RWPE2 (cell line): ENCODE measurements around the gene RERE.

Experiments
- ATAC-seq: fragments of 200-7000 bp; cut with Tn5 transposase; 3 replicates; pipeline ENCODE4 v1.9.1; 2021; ENCODE audit warnings: low read depth
- DNase-seq: peaks from one replicate; pipeline ENCODE4 v3.0.0-alpha.2; 2020; ENCODE audit warnings: low spot score
- H3K27ac ChIP-seq: fragments of 450-650 bp; 2 replicates; pipeline ENCODE4 v1.5.1; 2017; ENCODE audit warnings: mild to moderate bottlenecking; ENCODE audit not compliant: poor library complexity, severe bottlenecking
- H3K27me3 ChIP-seq: fragments of 250-450 bp; sonication (Bioruptor Pico); 2 replicates; pipeline ENCODE4 v1.5.1; 2021; ENCODE audit warnings: mild to moderate bottlenecking, moderate library complexity; ENCODE audit not compliant: insufficient read depth, poor library complexity, severe bottlenecking
- H3K36me3 ChIP-seq: fragments of 250-450 bp; sonication (Bioruptor Pico); 2 replicates; pipeline ENCODE4 v1.5.1; 2020; ENCODE audit warnings: low read depth, mild to moderate bottlenecking, moderate library complexity
- H3K4me1 ChIP-seq: fragments of 250-450 bp; sonication (Bioruptor Pico); 2 replicates; pipeline ENCODE4 v1.5.1; 2021; ENCODE audit warnings: mild to moderate bottlenecking, moderate library complexity; ENCODE audit not compliant: insufficient read depth, poor library complexity, severe bottlenecking
- H3K4me3 ChIP-seq: fragments of 250-450 bp; sonication (Bioruptor Pico); 2 replicates; pipeline ENCODE4 v1.5.1; 2021; ENCODE audit warnings: mild to moderate bottlenecking, moderate library complexity; ENCODE audit not compliant: severe bottlenecking
- H3K9me3 ChIP-seq: fragments of 250-450 bp; sonication (Bioruptor Pico); 2 replicates; pipeline ENCODE4 v1.5.1; 2021; ENCODE audit warnings: mild to moderate bottlenecking, moderate library complexity; ENCODE audit not compliant: severe bottlenecking
- TF ChIP-seq, protein P1 (sequence below): fragments of 450-650 bp; IDR thresholded peaks from one replicate; pipeline ENCODE4 v1.5.1; 2017; ENCODE audit warnings: mild to moderate bottlenecking, moderate library complexity; ENCODE audit not compliant: poor library complexity, severe bottlenecking

RERE gene

DNA sequence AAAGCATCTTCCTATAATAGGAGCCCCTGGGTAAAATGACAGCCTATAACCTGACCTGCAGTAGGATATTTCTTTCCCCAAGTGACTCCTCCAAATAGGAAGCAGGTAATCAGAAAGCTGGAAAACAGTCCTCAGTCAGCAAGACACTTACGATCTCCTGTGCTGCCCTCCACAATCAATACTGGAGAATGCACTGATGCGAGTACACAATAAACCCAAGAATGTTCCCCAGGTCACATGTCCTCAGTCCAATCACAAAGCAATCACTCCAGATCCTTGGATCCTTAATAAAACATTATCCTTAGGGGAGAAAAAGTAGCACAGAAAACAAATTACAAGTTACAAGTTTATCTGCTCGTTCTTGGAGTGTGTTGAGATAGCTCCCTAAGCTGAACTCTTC, 266.4 kb downstream of the RERE start:
- Histone ChIP-seq H3K27me3 (no peaks in the 10 kb centered on the region), H3K9me3 (no peaks in the 10 kb centered on the region), H3K36me3 (no peaks in the 10 kb centered on the region), H3K4me3 (no peak overlapping the region), H3K27ac (no peak overlapping the region), H3K4me1 (peaks cover 9% of the 10 kb centered on the region)
- TF ChIP-seq, protein P1, sequence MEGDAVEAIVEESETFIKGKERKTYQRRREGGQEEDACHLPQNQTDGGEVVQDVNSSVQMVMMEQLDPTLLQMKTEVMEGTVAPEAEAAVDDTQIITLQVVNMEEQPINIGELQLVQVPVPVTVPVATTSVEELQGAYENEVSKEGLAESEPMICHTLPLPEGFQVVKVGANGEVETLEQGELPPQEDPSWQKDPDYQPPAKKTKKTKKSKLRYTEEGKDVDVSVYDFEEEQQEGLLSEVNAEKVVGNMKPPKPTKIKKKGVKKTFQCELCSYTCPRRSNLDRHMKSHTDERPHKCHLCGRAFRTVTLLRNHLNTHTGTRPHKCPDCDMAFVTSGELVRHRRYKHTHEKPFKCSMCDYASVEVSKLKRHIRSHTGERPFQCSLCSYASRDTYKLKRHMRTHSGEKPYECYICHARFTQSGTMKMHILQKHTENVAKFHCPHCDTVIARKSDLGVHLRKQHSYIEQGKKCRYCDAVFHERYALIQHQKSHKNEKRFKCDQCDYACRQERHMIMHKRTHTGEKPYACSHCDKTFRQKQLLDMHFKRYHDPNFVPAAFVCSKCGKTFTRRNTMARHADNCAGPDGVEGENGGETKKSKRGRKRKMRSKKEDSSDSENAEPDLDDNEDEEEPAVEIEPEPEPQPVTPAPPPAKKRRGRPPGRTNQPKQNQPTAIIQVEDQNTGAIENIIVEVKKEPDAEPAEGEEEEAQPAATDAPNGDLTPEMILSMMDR, result no peak
- ATAC-seq (no peak), DNase-seq (no peak)

DNA sequence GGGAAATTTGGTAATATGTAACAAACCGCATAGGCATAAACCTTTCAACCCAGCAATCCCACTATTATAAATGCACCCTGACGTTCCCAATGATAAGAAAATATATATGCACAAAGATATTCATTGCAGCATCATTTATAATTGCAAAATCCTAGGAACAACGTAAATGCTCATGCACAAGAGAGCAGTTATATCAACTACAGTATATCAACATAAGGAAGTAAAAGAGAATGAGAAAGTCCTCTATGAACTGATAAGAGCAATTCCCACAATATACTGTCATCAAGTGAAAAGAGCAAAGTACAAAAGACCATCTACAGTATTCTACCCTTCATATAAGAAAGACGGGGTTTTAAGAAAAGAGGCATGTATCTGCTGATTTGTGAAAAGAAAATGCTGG, 269.6 kb downstream of the RERE start:
- no peak overlapping the region for H3K4me3 ChIP-seq
- ATAC-seq (no peak), DNase-seq (no peak)
- no peak overlapping the region for H3K27ac ChIP-seq
- no peaks in the 10 kb centered on the region for H3K27me3 ChIP-seq
- H3K36me3 ChIP-seq, result peaks cover 3% of the 10 kb centered on the region; the same call in 1 of the 2 replicates
- peaks cover 15% of the 10 kb centered on the region for H3K4me1 ChIP-seq
- TF ChIP-seq, protein P1, result no peak
- H3K9me3 ChIP-seq, result no peaks in the 10 kb centered on the region

DNA sequence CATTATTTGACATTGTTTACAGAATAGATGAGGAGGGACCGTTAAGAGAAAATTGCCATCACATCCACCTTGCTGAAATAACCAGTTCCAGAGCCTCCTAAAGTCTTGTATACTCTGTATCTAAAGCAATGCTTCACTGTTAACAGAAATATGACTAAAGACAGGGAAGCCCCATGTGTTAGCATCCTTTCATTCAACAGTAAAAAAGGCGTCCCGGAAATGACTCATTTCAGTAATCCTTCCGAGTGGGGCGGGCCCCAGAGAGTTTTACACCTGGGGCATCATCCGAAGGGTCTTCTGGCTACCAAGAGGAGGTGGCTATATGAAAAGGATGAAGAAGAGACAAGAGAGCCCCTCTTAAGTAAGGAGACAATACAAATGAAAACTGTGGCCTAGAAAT, 272.4 kb downstream of the RERE start:
- Histone ChIP-seq H3K4me1 (peaks cover 36% of the 10 kb centered on the region), H3K27ac (peak overlapping the region; percentile 28), H3K9me3 (no peaks in the 10 kb centered on the region), H3K36me3 (peaks cover 3% of the 10 kb centered on the region), H3K4me3 (no peak overlapping the region), H3K27me3 (no peaks in the 10 kb centered on the region)
- ATAC-seq (peak; percentile 35; the same call in 1 of the 3 replicates), DNase-seq (no peak)
- TF ChIP-seq, protein P1, result no peak

DNA sequence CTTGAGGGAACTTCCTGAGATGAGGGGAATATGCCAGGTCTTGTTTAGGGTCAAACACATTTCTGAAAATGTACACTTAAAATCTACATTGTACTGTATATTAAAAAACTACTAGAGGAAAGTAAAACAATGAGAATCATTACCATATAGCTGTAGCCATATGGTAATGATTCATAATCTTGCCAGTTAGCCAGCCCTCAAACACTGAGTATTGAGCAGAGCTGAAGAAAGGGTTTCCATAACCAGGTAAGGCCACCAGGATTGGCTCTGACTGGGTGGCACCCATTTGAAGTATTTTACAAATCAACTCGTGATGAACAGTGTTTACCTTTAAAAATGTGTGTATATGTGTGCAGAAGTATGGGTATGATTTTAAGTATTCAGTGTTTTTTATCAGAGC, 272.8 kb downstream of the RERE start:
- TF ChIP-seq, protein P1, result no peak
- Histone ChIP-seq H3K9me3 (no peaks in the 10 kb centered on the region), H3K27ac (peak overlapping the region; percentile 28), H3K36me3 (peaks cover 3% of the 10 kb centered on the region), H3K4me1 (peaks cover 40% of the 10 kb centered on the region), H3K27me3 (no peaks in the 10 kb centered on the region), H3K4me3 (no peak overlapping the region)
- ATAC-seq (no peak), DNase-seq (no peak)

DNA sequence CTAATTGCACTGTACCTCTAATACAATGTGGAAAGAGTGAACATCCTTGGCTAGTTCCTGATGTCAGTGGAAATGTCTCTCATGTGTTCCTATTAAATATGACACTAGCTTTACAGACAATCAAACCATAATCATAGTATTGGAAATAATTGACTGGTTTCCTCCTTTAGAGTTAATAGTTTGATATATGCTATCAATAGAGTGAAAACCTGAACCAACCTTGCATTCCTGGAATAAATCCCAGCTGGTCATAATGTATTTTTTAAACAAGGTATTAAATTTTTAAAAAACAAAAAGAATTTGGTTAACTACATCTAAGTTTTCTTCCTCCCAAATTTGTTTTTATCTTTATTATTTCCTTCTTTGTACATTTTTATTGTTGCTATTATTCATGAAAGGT, 273.5 kb downstream of the RERE start:
- no peaks in the 10 kb centered on the region for H3K9me3 ChIP-seq
- no peaks in the 10 kb centered on the region for H3K27me3 ChIP-seq
- DNase-seq (no peak), ATAC-seq (no peak)
- H3K4me3 ChIP-seq, result no peak overlapping the region
- peak overlapping the region; percentile 28 for H3K27ac ChIP-seq
- TF ChIP-seq, protein P1, result no peak
- peaks cover 41% of the 10 kb centered on the region for H3K4me1 ChIP-seq
- peaks cover 3% of the 10 kb centered on the region for H3K36me3 ChIP-seq
